ENCODE results near the gene CFAP54. TPM values are rescaled to one million over a fixed set of nuclear protein-coding genes. Genes with fewer than 3 reads are reported as not detected.

Gene CFAP54
- total and polyA plus RNA-seq, 2 donors (not counting 3 experiments of a cell fraction or from before 2014, with no cell fraction given): 3.6 to 26.9 TPM

DNA sequence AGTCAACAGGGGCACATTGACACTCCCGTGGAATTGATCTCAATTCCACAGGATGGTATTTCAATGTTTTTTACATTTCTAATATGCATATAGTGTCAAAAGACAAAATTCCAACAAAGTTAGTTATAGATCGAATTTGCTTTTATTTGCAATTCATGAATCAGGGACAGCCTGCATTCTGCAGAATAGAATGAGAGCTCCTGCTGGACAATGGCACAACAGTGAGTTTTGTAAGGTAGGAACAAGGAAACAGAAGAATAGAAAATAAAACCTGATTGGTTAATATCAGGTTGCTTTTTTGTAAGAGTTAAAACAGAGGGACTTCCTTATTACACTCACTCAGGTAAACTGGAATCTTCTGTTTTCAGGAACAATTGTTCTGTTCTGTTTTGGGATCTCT, 384.8 kb downstream of the CFAP54 start:
- H3K4me1 ChIP-seq (ENCODE audit: control insufficient read depth, extremely low read depth, insufficient read depth, low read length): no peaks in the 10 kb centered on the region
- no peak for FAIRE-seq
- no peak for DNase-seq (ENCODE audit: low read depth, low spot score)
- H2AFZ ChIP-seq (ENCODE audit: low read depth, low read length): no peak overlapping the region
- intact Hi-C loops (cut with micrococcal nuclease) (no loop called here), dilution Hi-C loops (cut with MboI; ENCODE audit: extremely low pct_ligation_motif_present, low sequenced_read_pairs) (no loop called here)
- H3K9me3 ChIP-seq (replicated peaks; ENCODE audit: control insufficient read depth, insufficient read depth, low read length): no peaks in the 10 kb centered on the region
- no peak overlapping the region for H3K4me2 ChIP-seq (ENCODE audit: insufficient read depth, low read length)
- no peaks in the 10 kb centered on the region for H3K79me2 ChIP-seq (ENCODE audit: control insufficient read depth, insufficient read depth, low read length)
- no peaks in the 10 kb centered on the region for H4K20me1 ChIP-seq (replicated peaks; ENCODE audit: control insufficient read depth, extremely low read depth, insufficient read depth, low read length)
- H3K27me3 ChIP-seq (ENCODE audit: control insufficient read depth in 2 of 2, insufficient read depth in 2 of 2, low read length in 2 of 2): no peaks in the 10 kb centered on the region
- CTCF ChIA-PET: interaction anchor here (0.8 to 1.2 kb wide), 2 partner anchors 9 to 13 kb away, joined by 3 read pairs; no protein-coding TSS in a partner anchor
- H3K4me3 ChIP-seq (replicated peaks in 1 of 3; ENCODE audit: insufficient read depth in 1 of 3, low read depth in 1 of 3, low read length in 3 of 3): no peak overlapping the region
- no peak for TF ChIP-seq MYC (IDR thresholded peaks at IDR 0.05; ENCODE audit: low read depth, low read length)
- no peak for TF ChIP-seq MAX (IDR thresholded peaks at IDR 0.05; ENCODE audit: insufficient read depth, insufficient read length)
- no peak for TF ChIP-seq POLR2A (IDR thresholded peaks at IDR 0.05; ENCODE audit: low read depth, low read length)
- no peak for TF ChIP-seq EZH2 (IDR thresholded peaks at IDR 0.05; ENCODE audit: borderline replicate concordance, low read depth, low read length, severe bottlenecking)
- TF ChIP-seq JUN (IDR thresholded peaks at IDR 0.05; ENCODE audit: borderline replicate concordance, insufficient read depth, insufficient read length, low read depth): no peak
- no peak for TF ChIP-seq CTCF (IDR thresholded peaks at IDR 0.05; ENCODE audit: extremely low read depth in 1 of 2, insufficient read depth in 1 of 2, low read depth in 1 of 2, low read length in 2 of 2)
- no peak for TF ChIP-seq POLR2AphosphoS5 (IDR thresholded peaks at IDR 0.05; ENCODE audit: insufficient read depth, low read depth, low read length)
- BruUV-seq (replicated peaks): no TSS peak
- H3K36me3 ChIP-seq (ENCODE audit: control insufficient read depth in 2 of 2, extremely low read depth in 1 of 2, insufficient read depth in 2 of 2, low read length in 2 of 2): no peaks in the 10 kb centered on the region
- POLR2A ChIA-PET: no interaction called here
- H3K9me1 ChIP-seq (replicated peaks; ENCODE audit: control insufficient read depth, extremely low read depth, insufficient read depth, low read length): no peaks in the 10 kb centered on the region
- no peak overlapping the region for H3K9ac ChIP-seq (replicated peaks; ENCODE audit: extremely low read depth, insufficient read depth, low read length)
- H3K27ac ChIP-seq (ENCODE audit: insufficient read depth, low read depth, low read length): no peak overlapping the region

Data from endothelial cell of umbilical vein (primary cell).